Epidermal melanocyte (primary cell): ENCODE results near the gene ANXA8.
"Not testable (repeated sequence)": the region's sequence is repeated elsewhere in the genome, so short reads cannot be mapped to it uniquely, and the experiment has no call there.

Experiments
- DNase-seq: peaks from one replicate; pipeline ENCODE4 v3.0.0; 2011; ENCODE audit warnings: low spot score; ENCODE audit not compliant: insufficient read length

Gene ANXA8, protein sequence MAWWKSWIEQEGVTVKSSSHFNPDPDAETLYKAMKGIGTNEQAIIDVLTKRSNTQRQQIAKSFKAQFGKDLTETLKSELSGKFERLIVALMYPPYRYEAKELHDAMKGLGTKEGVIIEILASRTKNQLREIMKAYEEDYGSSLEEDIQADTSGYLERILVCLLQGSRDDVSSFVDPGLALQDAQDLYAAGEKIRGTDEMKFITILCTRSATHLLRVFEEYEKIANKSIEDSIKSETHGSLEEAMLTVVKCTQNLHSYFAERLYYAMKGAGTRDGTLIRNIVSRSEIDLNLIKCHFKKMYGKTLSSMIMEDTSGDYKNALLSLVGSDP

DNA sequence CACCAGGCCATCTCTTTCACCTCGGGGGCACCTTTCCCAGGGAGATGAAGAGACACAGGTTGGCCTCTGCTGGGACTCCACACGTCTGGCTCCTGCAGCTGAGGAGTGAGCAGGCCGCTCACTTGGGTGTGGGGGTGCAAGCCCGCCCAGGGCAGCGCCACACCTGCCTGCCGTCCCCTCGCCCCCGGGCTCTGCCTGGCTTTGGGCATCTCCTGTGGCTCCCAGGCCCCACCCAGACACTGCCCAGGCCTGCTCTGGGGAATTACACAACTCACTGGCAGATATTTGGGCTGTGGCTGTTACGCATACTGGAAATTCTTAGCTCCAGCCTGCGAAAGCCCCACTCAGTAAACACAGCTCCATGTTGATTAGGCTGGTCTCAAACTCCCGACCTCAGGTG lies at the start of gene ANXA8:
Gene ANXA8 (minus strand): TSS at position 193 of the 400 bp plus-strand sequence. CDS start 182 bp downstream, at position 11.
- not testable (repeated sequence) for DNase-seq

- DNase-seq, result not testable (repeated sequence)
Observed at GRCh38 chr10:47523475-47523874, 39.6 kb upstream of the ANXA8 start, which contains the start of gene AGAP9. Gene AGAP9 (minus strand): TSS chr10:47523638. CDS start chr10:47523526, 112 bp downstream.

DNA sequence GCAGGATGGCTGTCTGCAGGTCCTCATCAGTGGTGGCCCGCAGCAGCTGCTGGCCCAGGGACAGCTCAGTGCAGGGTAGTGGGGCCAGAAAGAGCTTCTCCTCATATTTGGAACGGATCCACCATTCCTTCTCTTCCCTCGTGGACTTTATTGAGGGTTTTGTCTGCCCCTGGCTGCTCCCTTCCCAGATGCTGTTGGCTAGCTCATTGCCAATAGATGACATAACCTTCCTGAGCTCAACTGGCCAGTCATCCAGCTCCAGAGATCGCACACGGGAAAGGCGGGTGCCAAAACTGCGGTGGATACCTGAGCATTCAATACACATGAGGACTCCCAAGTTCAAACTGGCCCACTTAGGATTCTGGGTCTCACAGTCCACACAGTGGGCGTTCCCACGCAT lies 18.4 kb upstream of the ANXA8 start:
- DNase-seq, result not testable (repeated sequence)

DNA sequence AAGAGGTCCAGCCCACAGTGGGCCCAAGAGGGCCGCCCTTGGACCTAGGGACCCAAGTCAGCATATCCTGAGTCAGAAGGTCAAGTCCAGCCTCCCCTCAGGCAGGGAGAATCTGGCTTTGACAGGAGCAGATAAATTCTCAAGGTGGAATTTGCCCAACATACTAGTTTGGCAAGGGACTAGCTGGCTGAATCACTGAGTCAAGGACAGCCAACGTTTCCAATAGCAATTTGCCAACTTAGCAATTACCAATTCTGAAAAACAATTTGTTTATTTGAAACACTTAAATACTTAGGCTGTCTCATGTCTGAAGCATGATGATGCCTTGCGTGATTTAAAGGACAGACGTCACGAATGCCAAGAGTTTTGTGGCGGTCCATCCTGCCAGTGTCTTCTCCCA lies 10.3 kb upstream of the ANXA8 start:
- not testable (repeated sequence) for DNase-seq

DNA sequence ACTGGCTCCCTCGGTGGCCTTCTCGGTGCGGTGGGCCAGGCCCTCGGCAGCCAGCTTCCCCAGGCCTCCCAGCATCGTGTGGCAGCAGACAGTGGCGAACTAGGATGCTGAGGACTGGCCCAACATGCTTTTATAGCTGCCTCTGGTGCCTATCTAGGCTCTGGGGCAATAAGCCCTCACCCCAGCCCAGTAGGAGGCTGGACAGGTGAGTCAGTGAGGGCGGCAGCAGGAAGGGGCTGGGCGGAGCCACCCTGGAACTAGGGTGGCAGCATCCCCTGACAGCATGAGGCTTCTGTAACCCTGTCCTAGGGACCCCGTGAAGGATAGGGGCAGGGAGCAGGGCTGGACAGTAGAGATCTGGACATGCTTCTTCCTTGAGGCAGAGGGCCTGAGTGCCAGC lies 7.7 kb upstream of the ANXA8 start, which contains the start of gene FAM25G:
Gene FAM25G (minus strand): TSS at position 101 of the 400 bp plus-strand sequence. CDS start 26 bp downstream, at position 75.
- not testable (repeated sequence) for DNase-seq

GRCh38 chr10:47489630-47490029 lies 5.7 kb upstream of the ANXA8 start:
- DNase-seq, result not testable (repeated sequence)

DNA sequence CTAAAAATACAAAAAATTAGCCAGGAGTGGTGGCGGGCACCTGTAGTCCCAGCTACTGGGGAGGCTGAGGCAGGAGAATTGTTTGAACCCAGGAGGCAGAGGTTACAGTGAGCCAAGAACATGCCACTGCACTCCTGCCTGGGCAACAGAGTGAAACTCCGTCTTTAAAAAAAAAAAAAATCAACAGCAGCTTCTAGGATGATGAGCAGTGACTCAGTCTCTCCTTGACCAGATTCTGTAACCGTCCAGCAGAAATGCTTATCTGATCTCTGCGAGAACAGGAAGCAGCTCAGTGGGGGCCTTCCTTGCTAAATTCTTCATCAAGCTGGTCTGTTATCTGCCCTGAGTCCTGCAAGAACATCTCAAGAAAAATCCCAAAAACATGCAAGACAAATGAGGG lies 2.0 kb upstream of the ANXA8 start:
- not testable (repeated sequence) for DNase-seq

DNA sequence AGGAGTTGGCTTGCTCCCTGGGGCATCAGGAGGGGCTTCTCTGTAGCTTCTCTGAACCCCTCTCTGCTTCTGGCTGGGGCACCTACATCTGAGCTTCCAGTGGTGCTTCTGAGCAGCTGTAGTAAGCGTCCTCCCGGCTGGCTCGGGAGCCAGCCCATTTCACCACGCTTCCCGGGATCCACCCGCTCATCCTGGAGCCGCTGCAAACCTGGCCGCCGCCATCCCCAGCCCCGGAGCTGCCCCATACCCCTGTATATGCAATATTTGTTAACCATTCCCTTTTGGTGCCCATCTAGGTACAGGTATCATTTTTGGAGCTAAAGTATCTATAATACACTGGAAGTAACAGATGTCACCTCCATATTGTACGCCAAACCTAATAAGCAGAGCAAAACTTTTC lies 871 bp upstream of the ANXA8 start:
- DNase-seq, result not testable (repeated sequence)

DNA sequence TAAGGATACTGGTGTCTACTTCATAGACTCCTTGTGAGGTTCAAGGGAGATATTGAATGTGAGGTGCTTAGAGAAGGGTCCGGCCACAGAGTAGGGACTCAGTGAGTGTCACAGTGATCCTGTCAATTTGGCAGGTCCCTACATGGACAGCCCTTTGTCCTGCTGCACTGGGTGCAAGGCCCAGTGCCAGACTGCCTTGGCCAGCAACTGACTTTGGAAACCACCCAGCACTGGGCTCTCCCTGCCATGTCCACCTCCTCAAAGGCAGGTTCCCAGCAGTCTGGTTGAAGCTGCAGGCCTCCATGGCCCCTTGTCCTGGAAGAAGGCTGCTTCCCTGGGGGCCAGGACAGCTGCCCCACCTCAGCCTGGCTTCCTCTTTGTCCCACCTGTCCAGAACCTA lies 1.5 kb downstream of the ANXA8 start:
- not testable (repeated sequence) for DNase-seq

DNA sequence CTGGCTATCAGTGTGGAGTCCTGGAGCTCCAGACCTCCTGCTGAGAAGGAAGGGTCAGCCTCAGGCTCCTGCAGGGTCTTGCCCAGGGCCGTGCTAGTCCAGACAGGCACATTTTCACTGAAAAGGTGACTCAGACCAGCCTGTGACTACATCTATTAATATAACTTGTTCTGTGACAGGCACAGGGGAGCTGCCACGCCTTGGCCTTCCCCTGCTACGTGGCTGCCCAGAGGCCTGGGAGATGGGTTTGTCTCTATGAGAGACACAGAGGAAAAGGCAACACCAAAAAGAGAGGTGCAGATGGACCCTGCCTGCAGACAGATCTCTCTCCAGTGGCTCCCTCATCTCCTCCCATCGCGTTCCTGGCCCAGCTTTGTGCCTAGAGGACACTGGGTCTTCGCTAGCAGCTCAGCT lies 2.1 kb downstream of the ANXA8 start:
- not testable (repeated sequence) for DNase-seq

DNA sequence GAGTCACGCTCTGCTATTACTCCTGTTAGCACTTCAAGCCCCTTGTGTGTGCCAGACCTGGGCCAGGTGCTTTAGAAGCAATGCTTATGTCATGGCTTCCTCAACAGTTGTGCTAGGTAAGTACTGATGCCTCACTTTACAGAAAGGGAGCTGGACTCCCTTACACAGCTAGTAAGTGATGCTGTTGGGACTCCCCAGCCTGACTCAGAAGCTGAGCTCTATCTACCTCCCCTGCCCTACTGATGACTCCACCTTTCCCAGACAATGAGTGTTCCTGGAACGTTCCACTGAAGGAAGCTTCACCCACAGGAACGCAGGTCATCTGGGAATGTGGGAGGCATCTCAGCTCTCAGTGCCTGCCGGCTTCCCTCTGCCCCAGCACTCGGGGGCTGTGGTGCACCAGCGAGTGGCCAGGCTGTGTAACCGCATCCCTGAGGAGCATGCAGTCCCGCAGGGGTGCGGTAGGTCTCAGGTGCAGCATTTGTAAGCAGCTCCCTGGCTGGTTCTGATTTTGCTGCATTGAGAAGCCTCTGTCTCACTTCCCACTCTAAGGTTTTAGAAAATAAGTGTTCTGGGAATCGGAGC lies 2.6 kb downstream of the ANXA8 start:
- not testable (repeated sequence) for DNase-seq

- not testable (repeated sequence) for DNase-seq
Observed at GRCh38 chr10:47480133-47480532, 3.8 kb downstream of the ANXA8 start.

DNA sequence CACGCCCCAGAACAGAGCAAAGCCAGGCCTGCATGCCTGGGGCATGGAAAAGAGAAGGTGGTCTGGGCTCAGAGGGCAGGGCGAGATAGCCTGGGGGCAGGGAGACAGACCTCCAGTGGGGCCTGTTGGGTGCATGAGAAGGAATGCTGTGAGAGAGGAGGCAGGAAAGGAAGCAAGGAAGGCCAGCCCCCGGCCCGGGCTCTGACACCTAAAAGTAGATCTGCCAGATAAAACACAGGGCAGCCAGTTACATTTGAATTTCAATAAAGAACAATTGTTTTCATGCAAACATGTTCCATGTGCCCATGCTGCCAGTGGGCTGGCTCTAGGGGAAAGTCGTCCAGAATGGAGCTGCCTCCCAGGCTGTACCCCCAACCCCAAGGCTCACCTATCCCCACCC lies 5.8 kb downstream of the ANXA8 start:
- not testable (repeated sequence) for DNase-seq

- not testable (repeated sequence) for DNase-seq
Observed at GRCh38 chr10:47477078-47477477, 6.8 kb downstream of the ANXA8 start.

DNA sequence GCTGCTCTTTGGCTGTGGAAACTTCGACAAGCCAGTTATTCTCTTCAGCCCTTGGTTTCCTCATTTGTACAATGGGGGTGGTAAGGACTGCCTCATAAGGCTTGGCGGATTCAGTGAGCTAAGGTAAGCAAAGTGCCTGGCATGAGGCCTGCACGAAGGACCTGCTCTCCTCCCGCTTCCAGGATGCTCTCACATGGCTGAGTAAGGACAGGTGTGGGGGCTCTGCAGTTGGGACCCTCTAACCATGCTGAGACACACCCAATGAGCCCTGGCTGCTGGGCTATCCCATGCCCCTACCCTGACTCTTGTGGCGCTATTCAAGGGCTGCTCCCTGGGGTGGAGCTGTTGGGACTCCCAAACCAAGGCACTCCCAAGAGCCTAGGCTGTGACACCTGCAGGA lies 8.8 kb downstream of the ANXA8 start:
- not testable (repeated sequence) for DNase-seq

DNA sequence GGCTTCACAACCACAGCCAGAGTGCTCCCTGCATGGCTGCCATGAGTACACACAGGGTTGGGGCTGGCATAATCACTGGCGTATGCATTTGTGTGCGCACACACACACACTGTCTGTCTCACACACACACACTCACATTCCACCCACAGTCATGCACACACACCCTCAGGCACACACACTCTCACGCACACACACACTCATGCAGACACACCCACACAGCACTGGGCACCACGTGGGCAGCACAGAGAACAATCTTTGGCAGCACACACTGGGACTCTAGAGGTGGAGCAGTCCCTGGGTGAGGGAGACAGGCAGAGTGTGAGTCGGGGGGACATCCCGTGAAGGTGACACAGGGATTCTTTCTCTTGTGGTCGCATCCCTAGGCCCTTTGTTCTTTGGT lies 10.4 kb downstream of the ANXA8 start:
- not testable (repeated sequence) for DNase-seq

GRCh38 chr10:47472647-47473046 lies 11.3 kb downstream of the ANXA8 start:
- not testable (repeated sequence) for DNase-seq

DNA sequence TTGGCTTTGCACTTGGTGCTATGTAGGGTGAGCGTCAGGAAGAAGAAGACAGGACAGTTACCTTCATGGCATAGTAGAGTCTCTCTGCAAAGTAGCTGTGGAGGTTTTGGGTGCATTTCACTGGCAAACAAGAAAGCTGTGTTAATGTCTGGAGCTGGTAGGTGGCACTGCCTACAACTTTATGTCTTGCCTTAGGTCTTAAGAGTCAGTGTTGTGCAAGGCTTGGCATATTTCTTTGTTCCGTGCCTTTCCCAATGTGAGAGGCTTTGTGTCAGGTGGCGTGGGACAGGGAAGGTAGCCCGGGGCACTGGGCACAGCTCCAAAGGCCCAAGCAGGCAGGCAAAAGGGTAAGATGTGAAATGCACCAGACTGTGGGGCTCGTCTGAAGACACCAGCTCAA lies 11.8 kb downstream of the ANXA8 start:
- not testable (repeated sequence) for DNase-seq

DNA sequence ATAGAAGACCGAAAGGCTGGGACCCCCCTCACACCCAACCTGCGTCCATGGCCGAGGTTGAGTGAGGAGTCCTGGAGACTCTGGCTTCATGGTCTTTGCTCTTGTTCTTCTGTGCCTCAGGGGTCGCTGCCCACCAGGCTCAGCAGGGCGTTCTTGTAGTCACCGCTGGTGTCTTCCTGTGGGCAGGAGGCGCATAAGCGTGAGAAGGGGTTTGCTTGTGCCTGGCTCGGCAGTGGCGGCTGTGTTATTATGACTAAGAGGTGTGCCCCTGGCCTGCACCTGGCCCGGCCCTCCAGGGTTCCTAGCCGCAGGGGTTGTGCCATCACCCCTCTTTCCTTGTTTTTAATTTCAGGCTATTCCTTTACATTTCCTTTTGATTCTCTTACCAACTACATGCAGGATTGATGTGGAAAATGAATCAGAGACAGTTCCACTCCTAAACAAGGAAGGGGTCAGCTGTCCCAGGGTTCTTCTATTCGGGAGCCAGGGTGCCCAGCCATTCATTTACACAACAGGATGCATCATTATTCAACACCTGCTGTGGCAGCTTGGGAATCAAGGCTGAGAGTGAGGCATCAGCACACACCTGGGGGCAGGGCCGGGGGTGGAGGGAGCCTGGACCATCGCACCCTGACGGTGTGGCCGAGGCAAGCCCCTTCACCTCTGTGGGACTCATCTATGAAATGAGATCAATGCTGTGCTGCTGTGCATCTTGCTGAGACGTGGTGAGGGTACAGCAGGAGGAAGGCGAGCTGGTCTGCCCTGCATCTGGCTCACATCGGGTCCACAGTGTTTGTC lies 15.0 kb downstream of the ANXA8 start:
- DNase-seq, result not testable (repeated sequence)

- not testable (repeated sequence) for DNase-seq
Observed at GRCh38 chr10:47467957-47468356, 16.0 kb downstream of the ANXA8 start.

DNA sequence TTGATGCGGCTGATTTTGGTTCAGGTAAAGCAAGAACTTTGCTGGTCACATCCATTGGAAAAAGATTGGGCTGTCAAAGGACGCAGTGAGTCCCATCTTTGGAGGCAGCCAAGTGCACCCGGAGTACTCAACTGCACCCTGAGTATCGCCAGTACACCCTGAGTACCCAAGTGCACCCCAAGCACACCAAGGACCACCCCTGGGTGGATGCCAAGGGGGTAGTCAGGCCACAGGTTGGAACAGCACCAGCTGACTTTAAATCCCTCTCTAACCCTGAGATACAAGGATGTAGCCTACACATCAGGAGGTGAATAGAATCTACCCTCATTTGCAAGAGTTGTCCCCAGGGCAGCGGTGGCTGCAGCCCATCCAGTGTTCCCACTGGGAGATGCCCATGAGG lies 16.5 kb downstream of the ANXA8 start:
- not testable (repeated sequence) for DNase-seq
